HG03342 (cell line): ENCODE data around the gene PHAX.
A peak's percentile ranks its signal among the peaks of the same experiment; 100 is the strongest.
"Not testable (repeated sequence)": the region's sequence is repeated elsewhere in the genome, so short reads cannot be mapped to it uniquely, and the experiment has no call there.

Experiments
- ATAC-seq: cut with Tn5 transposase; IDR thresholded peaks from one replicate; pipeline ENCODE4 v1.9.1; 2021; ENCODE audit warnings: mild to moderate bottlenecking, moderate library complexity; ENCODE audit not compliant: unreplicated experiment

The PHAX gene, protein sequence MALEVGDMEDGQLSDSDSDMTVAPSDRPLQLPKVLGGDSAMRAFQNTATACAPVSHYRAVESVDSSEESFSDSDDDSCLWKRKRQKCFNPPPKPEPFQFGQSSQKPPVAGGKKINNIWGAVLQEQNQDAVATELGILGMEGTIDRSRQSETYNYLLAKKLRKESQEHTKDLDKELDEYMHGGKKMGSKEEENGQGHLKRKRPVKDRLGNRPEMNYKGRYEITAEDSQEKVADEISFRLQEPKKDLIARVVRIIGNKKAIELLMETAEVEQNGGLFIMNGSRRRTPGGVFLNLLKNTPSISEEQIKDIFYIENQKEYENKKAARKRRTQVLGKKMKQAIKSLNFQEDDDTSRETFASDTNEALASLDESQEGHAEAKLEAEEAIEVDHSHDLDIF

GRCh38 chr5:126600631-126601511 lies at the start of gene PHAX:
PHAX (plus strand) TSS chr5:126600947; CDS start chr5:126600963, 16 bp downstream.
- ATAC-seq = peak; percentile 95

GRCh38 chr5:126552614-126553013 lies 48.1 kb upstream of the PHAX start:
- ATAC-seq = no peak

- ATAC-seq = not testable (repeated sequence)
Observed at GRCh38 chr5:126555101-126555500, 45.6 kb upstream of the PHAX start.

DNA sequence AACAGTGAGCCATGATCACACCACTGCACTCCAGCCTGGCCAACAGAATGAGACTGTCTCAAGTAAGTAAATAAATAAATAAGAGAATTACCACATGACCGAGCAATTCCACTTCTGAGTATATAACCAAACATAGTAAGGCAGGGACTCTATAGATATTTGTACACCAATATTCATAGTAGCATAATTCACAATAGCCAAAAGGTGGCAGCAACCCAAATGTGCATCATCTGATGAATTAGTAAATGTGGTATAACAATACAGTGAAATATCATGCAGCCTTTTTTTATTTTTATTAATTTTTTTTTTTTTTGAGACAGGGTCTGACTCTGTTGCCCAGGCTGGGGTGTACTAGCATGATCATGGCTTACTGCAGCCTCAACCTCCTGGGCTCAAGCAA lies 38.8 kb upstream of the PHAX start:
- ATAC-seq = no peak

DNA sequence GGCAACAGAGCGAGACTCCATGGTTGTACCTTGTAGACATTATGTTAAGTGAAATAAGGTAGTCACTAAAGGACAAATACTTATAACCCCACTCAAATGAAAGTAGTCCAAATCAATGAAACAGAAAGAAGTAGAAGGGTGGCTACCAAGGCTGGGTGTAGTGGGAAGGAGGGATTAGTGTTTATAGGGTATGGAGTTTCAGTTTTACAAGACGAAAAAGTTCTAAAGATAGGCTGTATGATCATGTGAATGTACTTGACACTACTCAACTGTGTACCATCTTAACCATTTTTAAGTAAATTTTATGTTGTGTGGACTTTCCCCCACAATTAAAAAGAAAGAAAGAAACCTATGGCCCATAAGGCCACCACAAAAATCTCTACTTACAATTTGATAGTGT lies 37.9 kb upstream of the PHAX start:
- ATAC-seq = peak; percentile 88

DNA sequence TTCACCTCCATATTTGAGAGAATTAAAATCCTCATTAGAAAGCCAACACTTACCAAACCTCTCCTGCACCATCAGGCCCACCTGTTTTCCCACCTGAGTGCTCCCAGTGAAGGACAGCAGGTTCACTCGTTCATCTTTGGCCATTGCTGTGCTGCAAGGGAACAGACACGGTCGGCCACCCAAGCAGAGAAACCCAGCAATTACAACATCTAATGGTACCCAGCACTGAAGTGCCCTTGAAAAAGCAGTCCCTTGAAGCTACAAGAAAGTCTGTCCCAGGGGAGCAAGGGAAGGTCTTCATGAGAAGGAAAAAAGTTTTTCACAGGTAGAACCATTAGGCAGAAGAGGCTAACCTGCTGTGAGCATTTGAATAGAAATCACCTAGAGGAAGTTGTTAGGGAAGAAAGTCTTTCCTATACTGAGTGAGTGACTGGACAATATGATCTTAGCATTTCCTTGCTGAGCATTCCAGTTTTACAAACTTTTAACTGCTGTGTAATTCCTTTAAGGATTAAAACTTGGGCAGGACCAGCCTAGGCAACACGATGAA lies 32.5 kb upstream of the PHAX start:
- no peak for ATAC-seq

GRCh38 chr5:126575644-126576043 lies 25.1 kb upstream of the PHAX start:
- ATAC-seq = no peak

- ATAC-seq = no peak
Observed at GRCh38 chr5:126576974-126577373, 23.8 kb upstream of the PHAX start.

DNA sequence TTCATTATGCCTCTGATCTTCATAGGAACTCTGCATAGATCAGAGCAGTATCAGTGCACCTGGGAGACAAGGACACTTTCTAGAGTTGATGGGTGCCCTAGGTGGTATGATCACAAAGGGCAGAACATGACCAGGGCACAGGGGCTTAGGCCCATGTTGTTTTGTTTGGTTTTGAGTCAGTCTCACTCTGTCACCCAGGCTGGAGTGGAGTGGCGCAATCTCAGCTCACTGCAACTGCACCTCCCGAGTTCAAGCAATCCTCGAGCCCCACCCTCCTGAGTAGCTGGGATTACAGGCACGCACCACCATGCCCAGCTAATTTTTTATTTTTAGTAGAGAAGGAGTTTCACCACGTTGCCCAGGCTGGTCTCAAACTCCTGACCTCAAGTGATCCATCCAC lies 23.3 kb upstream of the PHAX start:
- ATAC-seq = no peak

GRCh38 chr5:126579716-126580115 lies 21.0 kb upstream of the PHAX start:
- ATAC-seq = no peak

- no peak for ATAC-seq
Observed at GRCh38 chr5:126583761-126584160, 17.0 kb upstream of the PHAX start.

GRCh38 chr5:126587551-126588390 lies 13.0 kb upstream of the PHAX start:
- no peak for ATAC-seq

DNA sequence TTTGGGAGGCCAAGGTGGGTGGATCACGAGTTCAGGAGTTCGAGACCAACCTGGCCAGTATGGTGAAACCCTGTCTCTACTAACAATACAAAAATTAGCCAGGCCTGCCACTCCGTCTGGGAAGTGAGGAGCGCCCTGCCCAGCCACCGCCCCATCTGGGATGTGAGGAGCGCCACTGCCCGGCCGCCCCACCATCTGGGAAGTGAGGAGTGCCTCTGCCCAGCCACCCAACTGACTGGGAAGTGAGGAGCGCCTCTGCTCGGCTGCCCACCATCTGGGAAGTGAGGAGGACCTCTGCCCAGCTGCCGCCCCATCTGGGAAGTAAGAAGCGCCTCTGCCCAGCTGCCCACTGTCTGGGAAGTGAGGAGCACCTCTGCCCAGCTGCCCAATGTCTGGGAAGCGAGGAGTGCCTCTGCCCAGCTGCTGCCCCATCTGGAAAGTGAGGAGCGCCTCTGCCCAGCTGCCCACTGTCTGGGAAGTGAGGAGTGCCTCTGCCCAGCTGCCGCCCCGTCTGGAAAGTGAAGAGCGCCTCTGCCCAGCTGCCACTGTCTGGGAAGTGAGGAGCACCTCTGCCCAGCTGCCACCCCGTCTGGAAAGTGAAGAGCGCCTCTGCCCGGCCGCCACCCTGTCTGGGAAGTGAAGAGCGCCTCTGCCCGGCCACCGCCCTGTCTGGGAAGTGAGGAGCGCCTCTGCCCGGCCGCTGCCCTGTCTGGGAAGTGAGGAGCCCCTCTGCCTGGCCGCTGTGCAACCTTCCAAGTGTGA lies 11.0 kb upstream of the PHAX start:
- ATAC-seq = no peak

DNA sequence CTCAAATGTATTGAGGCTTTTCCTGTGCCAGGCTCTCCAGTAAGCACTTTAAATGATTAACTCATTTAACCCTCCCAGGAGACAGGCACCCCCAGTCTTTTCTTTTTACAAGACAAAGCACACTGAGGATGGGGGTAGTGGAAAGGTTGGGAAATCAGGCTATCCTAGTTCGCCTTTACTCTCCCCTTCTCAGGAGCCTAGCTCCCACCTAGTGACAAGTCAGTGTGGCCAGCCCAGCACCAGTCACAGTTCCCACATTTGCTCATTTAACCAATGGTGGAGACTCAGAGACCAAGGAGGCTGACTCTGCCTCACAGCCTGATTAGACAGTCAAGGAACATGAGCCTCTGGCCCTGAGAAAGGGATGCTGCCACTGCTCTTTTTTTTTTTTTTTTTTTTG lies 9.2 kb upstream of the PHAX start:
- ATAC-seq = no peak

- peak; percentile 79 for ATAC-seq
Observed at GRCh38 chr5:126594748-126595485, 5.8 kb upstream of the PHAX start, which contains the start of gene ALDH7A1. ALDH7A1 (minus strand) TSS chr5:126595219; CDS start chr5:126595198, 21 bp downstream.

- peak; percentile 21 for ATAC-seq
Observed at GRCh38 chr5:126595486-126596083, 5.2 kb upstream of the PHAX start.

- ATAC-seq = no peak
Observed at GRCh38 chr5:126597156-126597555, 3.6 kb upstream of the PHAX start.

DNA sequence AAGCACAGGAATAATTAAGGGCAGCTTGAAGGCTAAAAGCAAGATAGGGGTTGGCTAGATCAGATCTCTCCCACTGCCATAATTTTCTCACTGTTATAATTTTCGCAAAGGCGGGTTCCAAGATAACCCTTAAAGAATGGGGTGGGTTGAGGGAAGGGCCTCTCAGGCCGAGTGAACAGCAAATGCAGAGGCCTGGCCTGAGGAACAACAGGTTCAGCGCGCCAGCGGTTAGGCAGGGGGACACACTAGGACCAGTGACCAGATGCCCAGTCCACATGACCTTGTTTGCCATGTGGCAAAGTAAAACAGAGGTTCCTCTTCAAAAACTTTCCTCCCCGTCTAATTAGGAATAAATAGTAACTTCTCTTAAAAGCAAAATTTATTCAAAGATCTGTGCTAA lies 1.2 kb upstream of the PHAX start:
- no peak for ATAC-seq
